Panc1 (cell line): ENCODE results near the gene IGF2R. TPM values are rescaled to one million over a fixed set of nuclear protein-coding genes. Genes with fewer than 3 reads are reported as not detected.

Experiments used
- ATAC-seq: fragments of 200-7000 bp; cut with Tn5 transposase; 2 replicates; pipeline ENCODE4 v1.9.1; 2020; ENCODE audit warnings: mild to moderate bottlenecking, moderate library complexity
- BruUV-seq: library from RNA; stranded (reverse); fragments of 400-500 nt; replicated peaks from 2 replicates; lab custom pipeline; 2021; lab: Mats Ljungman, UMichigan
- CTCF ChIA-PET: fragments of 300-600 bp; sonication (Branson Sonifier 250); formaldehyde crosslinking; loops from one replicate; lab custom pipeline; 2022; ENCODE audit warnings: antibody characterized with exemption; lab: Charles Lee
- POLR2A ChIA-PET: fragments of 300-600 bp; sonication (Branson Sonifier 250); formaldehyde crosslinking; loops from one replicate; lab custom pipeline; 2022; ENCODE audit warnings: antibody characterized with exemption; lab: Charles Lee
- DNase-seq: peaks from one replicate; pipeline ENCODE4 v3.0.0-alpha.2; 2010; ENCODE audit warnings: low read depth, low spot score
- H3K27ac ChIP-seq: 2 replicates; pipeline ENCODE4 v1.5.1; 2011; ENCODE audit warnings: mild to moderate bottlenecking, low read length, inconsistent platforms
- H3K27me3 ChIP-seq: fragments of 200-500 bp; sonication (Bioruptor generic); 2 replicates; pipeline ENCODE4 v1.6.0; 2014; ENCODE audit warnings: low read length, inconsistent platforms; ENCODE audit not compliant: control insufficient read depth, insufficient read depth
- H3K36me3 ChIP-seq: fragments of 200-500 bp; sonication (Bioruptor generic); 2 replicates; pipeline ENCODE4 v1.5.1; 2014; ENCODE audit warnings: inconsistent platforms, mild to moderate bottlenecking, low read length, moderate library complexity; ENCODE audit not compliant: control insufficient read depth, insufficient read depth
- H3K4me1 ChIP-seq: 2 replicates; pipeline ENCODE4 v1.5.1; 2011; ENCODE audit warnings: inconsistent platforms, mild to moderate bottlenecking, low read length, moderate library complexity; ENCODE audit not compliant: control insufficient read depth, insufficient read depth
- H3K4me3 ChIP-seq, 2 experiments: 2 replicates each; pipeline ENCODE4 v1.5.1; 2011 to 2012; ENCODE audit warnings: low read depth in 2 of 2, low read length in 2 of 2, mild to moderate bottlenecking in 2 of 2, inconsistent platforms in 1 of 2, moderate library complexity in 1 of 2
- H3K9me3 ChIP-seq: fragments of 200-500 bp; sonication (Bioruptor generic); 2 replicates; pipeline ENCODE4 v1.5.1; 2014; ENCODE audit warnings: low read depth, mild to moderate bottlenecking, inconsistent platforms, low read length, moderate library complexity; ENCODE audit not compliant: control insufficient read depth, insufficient read depth
- POLR2AphosphoS5 ChIP-seq: IDR thresholded peaks from 2 replicates; pipeline ENCODE4 v1.6.1; 2012; ENCODE audit warnings: mild to moderate bottlenecking, low read depth, low read length, moderate library complexity
- REST ChIP-seq, 2 experiments: IDR thresholded peaks; 2 replicates each; pipeline ENCODE4 v1.6.1; 2011 to 2012; ENCODE audit warnings: low read depth in 2 of 2, control low read depth in 1 of 2, low read length in 1 of 2, mild to moderate bottlenecking in 1 of 2, moderate library complexity in 1 of 2; ENCODE audit not compliant: insufficient read depth in 1 of 2
- SIN3A ChIP-seq: IDR thresholded peaks from 2 replicates; pipeline ENCODE4 v1.6.1; 2012; ENCODE audit warnings: low read depth, mild to moderate bottlenecking, low read length, moderate library complexity, borderline replicate concordance; ENCODE audit not compliant: insufficient read depth
- TCF7L2 ChIP-seq: IDR thresholded peaks from 2 replicates; pipeline ENCODE4 v1.6.1; 2011; ENCODE audit warnings: mild to moderate bottlenecking, low read depth, low read length, inconsistent platforms
- in situ Hi-C: cut with HindIII; loops from 2 replicates; pipeline ENCODE4 v1.10.0; 2016; ENCODE audit warnings: low sequenced_read_pairs, low pct_unique_long_range_greater_than_20kb
- intact Hi-C: fragments of 100-400 bp; cut with micrococcal nuclease; formaldehyde crosslinking; loops from one replicate; pipeline ENCODE4 v1.10.0; 2022; ENCODE audit not compliant: unreplicated experiment
- total RNA-seq: library from RNA; stranded (reverse); gene quantifications from one replicate; pipeline ENCODE4 v1.2.1, GENCODE V29; 2021; ENCODE audit not compliant: unreplicated experiment
- TF ChIP-seq, protein P1 (sequence below): fragments of 450-650 bp; IDR thresholded peaks from 2 replicates; pipeline ENCODE4 v1.5.1; 2017; ENCODE audit warnings: mild to moderate bottlenecking

The IGF2R gene
- total RNA-seq, 1 experiment from 2014 or later, result 163 TPM

DNA sequence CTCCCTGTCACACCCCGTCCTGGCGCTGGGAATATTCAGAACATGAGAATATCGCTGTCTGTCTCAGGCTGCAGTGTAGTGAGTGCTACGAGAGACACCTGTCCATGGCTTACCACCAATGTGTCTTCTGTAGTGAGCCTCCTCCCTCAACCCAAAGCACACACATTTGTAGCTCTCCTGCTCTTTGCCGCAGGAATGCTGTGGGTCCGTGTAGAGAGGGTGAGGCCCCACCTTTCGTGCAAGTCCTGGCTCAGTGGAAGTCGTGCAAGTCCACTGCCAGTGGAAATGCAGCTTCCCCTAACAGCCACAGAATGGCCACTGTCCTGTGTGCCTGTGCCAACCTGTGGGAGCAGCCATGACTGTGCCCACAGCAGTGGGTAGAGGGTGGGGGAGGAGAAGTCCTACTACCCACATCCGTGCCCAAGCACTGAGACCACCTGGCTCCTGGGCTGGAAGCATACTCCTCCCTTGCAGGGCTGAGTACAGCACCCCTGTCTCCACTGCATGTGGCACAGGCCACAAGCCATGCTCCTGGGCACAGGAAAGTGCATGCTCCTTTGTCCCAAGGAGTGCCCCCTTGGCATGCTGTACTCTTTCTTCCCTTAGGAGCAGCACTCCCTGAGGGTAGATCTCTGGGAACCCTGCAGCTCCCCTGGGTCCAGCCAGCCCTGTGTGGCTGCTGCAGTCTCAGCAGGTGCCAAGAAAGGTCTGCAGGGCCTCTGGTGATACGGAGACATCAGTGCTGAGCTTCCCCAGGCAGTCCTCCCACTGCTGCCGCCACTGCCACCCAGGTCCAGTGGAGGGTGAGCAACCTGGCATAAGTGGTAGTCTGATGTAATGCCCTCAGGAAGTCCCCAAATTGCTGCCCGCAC, 28.0 kb downstream of the IGF2R start:
- ChIA-PET CTCF (no interaction called here), POLR2A (no interaction called here)
- Histone ChIP-seq H3K27me3 (no peaks in the 10 kb centered on the region), H3K4me3 (no peak overlapping the region), H3K9me3 (no peaks in the 10 kb centered on the region), H3K4me1 (no peaks in the 10 kb centered on the region; the same call in 1 of the 2 replicates), H3K36me3 (0 out of 2 replicates have a peak, but pooled peaks cover 2% of the 10 kb centered on the region), H3K27ac (no peak overlapping the region)
- TF ChIP-seq REST (IDR thresholded peaks at IDR 0.05; ENCODE audit: insufficient read depth in 1 of 2, low read depth in 2 of 2, low read length in 1 of 2) (no peak), TCF7L2 (no peak), POLR2AphosphoS5 (no peak), SIN3A (no peak)
- no TSS peak for BruUV-seq
- in situ Hi-C loops, result no loop called here
- ATAC-seq, result peak; percentile 48
- no peak for DNase-seq
- intact Hi-C loops, result no loop called here

- intact Hi-C loops, result no loop called here
- no peaks in the 10 kb centered on the region for H3K9me3 ChIP-seq
- CTCF ChIA-PET, result no interaction called here
- H3K36me3 ChIP-seq, result 0 out of 2 replicates have a peak, but pooled peaks cover 2% of the 10 kb centered on the region
- DNase-seq, result no peak
- no peak for ATAC-seq
- H3K4me1 ChIP-seq, result no peaks in the 10 kb centered on the region; the same call in 1 of the 2 replicates
- POLR2A ChIA-PET, result no interaction called here
- no peaks in the 10 kb centered on the region for H3K27me3 ChIP-seq
- TF ChIP-seq POLR2AphosphoS5, result no peak
- H3K4me3 ChIP-seq, result no peak overlapping the region
- in situ Hi-C loops, result no loop called here
- no peak overlapping the region for H3K27ac ChIP-seq
- BruUV-seq, result no TSS peak
Measured at GRCh38 chr6:159997498-159998101, 28.7 kb downstream of the IGF2R start.

DNA sequence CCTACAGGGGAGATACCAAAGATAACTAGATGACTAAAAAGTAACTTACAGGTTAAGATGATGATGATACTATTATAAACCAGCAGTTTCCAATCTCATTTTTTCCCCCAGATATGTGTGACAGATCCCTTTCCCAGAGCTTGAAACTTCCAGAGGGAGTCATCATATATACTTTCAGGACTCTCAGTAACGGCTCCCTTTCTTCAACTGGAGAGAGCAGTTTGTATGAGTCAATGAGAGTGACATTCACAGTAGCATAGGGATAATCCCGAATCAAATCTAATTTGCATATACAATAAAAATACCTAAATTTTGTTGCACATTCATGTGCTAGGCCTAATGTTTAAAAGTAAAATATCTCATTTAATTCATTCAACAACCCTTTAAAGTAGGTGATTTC, 29.7 kb downstream of the IGF2R start:
- CTCF ChIA-PET, result interaction anchor here (0.6 kb wide), 1 partner anchor 161 kb away, joined by 5 read pairs; no protein-coding TSS in a partner anchor
- POLR2A ChIA-PET, result no interaction called here
- intact Hi-C loops, result no loop called here

More for the DNA sequence above, 29.7 kb downstream of the IGF2R start:
- ATAC-seq, result no peak
- H3K27me3 ChIP-seq, result no peaks in the 10 kb centered on the region
- no TSS peak for BruUV-seq
- no peak overlapping the region for H3K27ac ChIP-seq
- peaks cover 2% of the 10 kb centered on the region; the same call in 1 of the 2 replicates for H3K36me3 ChIP-seq
- H3K4me1 ChIP-seq, result no peaks in the 10 kb centered on the region; the same call in 1 of the 2 replicates
- H3K4me3 ChIP-seq, result no peak overlapping the region
- no peak for DNase-seq
- no peaks in the 10 kb centered on the region for H3K9me3 ChIP-seq
- TF ChIP-seq SIN3A (no peak), POLR2AphosphoS5 (no peak), TCF7L2 (no peak), REST (IDR thresholded peaks at IDR 0.05; ENCODE audit: insufficient read depth in 1 of 2, low read depth in 2 of 2, low read length in 1 of 2) (no peak)
- TF ChIP-seq, protein P1, sequence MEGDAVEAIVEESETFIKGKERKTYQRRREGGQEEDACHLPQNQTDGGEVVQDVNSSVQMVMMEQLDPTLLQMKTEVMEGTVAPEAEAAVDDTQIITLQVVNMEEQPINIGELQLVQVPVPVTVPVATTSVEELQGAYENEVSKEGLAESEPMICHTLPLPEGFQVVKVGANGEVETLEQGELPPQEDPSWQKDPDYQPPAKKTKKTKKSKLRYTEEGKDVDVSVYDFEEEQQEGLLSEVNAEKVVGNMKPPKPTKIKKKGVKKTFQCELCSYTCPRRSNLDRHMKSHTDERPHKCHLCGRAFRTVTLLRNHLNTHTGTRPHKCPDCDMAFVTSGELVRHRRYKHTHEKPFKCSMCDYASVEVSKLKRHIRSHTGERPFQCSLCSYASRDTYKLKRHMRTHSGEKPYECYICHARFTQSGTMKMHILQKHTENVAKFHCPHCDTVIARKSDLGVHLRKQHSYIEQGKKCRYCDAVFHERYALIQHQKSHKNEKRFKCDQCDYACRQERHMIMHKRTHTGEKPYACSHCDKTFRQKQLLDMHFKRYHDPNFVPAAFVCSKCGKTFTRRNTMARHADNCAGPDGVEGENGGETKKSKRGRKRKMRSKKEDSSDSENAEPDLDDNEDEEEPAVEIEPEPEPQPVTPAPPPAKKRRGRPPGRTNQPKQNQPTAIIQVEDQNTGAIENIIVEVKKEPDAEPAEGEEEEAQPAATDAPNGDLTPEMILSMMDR, result no peak
- in situ Hi-C loops, result no loop called here
